ENCODE data around the gene RAB11A.

Gene RAB11A

DNA sequence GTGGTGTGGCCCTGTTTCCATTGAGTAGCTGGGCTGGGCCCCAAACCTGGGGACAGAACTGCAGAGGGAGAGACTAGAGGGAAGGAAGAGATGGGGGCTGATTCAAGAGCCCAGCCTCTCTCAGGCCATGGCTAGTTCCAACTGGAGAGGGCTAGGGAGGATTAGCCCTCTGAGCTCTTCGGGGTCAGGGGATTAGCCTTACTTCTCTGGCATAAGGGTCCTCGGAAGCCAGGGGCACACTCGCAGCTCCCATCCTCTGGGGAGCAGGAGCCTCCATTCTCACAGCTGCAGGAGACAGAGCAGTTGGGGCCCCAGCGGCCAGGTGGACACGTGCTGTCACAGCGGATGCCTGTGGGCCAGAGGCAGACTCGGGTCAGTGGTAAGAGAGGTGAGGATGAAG is 53.3 kb downstream of the RAB11A start:
- DNase-seq = no peak
- TF ChIP-seq, protein P1, sequence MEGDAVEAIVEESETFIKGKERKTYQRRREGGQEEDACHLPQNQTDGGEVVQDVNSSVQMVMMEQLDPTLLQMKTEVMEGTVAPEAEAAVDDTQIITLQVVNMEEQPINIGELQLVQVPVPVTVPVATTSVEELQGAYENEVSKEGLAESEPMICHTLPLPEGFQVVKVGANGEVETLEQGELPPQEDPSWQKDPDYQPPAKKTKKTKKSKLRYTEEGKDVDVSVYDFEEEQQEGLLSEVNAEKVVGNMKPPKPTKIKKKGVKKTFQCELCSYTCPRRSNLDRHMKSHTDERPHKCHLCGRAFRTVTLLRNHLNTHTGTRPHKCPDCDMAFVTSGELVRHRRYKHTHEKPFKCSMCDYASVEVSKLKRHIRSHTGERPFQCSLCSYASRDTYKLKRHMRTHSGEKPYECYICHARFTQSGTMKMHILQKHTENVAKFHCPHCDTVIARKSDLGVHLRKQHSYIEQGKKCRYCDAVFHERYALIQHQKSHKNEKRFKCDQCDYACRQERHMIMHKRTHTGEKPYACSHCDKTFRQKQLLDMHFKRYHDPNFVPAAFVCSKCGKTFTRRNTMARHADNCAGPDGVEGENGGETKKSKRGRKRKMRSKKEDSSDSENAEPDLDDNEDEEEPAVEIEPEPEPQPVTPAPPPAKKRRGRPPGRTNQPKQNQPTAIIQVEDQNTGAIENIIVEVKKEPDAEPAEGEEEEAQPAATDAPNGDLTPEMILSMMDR (IDR thresholded peaks at IDR 0.05) = no peak
- Mint-ChIP-seq H3K36me3 (ENCODE audit: low read depth) (no peaks in the 10 kb centered on the region), H3K27ac (no peak overlapping the region), H3K27me3 (ENCODE audit: low read depth, poor library complexity) (peaks cover 3% of the 10 kb centered on the region), H3K4me1 (peaks cover 1% of the 10 kb centered on the region), H3K9me3 (no peaks in the 10 kb centered on the region), H3K4me3 (no peak overlapping the region)

DNA sequence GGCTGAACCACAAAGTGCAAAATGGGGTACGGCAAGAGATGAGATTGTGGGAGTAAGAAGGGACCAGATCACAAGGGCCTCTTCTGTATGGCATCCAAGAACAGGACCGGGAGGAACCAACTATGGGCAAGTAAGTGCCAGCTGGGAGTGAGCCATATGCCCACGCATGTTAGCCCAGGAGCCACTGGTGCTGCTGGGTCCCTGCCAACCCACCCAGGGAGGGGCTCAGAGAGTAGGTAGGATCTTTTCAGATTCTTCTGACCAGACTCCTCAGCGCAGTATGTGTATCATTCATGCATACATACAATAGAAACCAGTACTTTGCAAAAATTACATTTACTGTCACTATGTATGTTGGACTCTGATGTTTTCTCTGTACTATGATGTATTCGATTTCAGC is 54.0 kb downstream of the RAB11A start:
- peaks cover 3% of the 10 kb centered on the region for H3K27me3 Mint-ChIP-seq (ENCODE audit: low read depth, poor library complexity)
- H3K4me3 Mint-ChIP-seq = no peak overlapping the region
- H3K9me3 Mint-ChIP-seq = no peaks in the 10 kb centered on the region
- H3K36me3 Mint-ChIP-seq (ENCODE audit: low read depth) = no peaks in the 10 kb centered on the region
- no peaks in the 10 kb centered on the region for H3K4me1 Mint-ChIP-seq
- TF ChIP-seq, protein P1 (IDR thresholded peaks at IDR 0.05) = no peak
- no peak for DNase-seq
- H3K27ac Mint-ChIP-seq = no peak overlapping the region

DNA sequence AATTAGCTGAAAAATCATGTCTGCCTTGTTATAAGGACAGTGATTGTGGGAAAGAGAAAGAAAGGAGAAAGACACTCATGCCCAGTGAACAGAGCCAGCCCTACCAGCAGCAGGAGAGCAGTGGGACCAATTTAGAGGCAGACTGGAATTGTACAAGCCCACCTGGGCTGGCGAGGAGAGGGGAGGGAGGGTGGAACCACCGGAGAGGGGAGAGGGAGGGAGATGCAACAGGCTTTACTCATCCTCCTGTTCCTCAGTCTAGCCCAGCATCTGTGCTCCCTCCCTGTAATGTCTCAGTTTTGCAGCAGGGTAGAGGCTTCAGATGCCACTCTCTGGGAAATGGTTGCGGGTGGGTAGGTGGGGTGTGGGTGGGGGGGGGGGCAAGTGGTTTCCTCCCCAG is 54.7 kb downstream of the RAB11A start:
- H3K4me3 Mint-ChIP-seq = no peak overlapping the region
- no peaks in the 10 kb centered on the region for H3K36me3 Mint-ChIP-seq (ENCODE audit: low read depth)
- no peaks in the 10 kb centered on the region for H3K9me3 Mint-ChIP-seq
- no peak for DNase-seq
- no peaks in the 10 kb centered on the region for H3K4me1 Mint-ChIP-seq
- TF ChIP-seq, protein P1 (IDR thresholded peaks at IDR 0.05) = no peak
- peaks cover 6% of the 10 kb centered on the region for H3K27me3 Mint-ChIP-seq (ENCODE audit: low read depth, poor library complexity)
- H3K27ac Mint-ChIP-seq = no peak overlapping the region

DNA sequence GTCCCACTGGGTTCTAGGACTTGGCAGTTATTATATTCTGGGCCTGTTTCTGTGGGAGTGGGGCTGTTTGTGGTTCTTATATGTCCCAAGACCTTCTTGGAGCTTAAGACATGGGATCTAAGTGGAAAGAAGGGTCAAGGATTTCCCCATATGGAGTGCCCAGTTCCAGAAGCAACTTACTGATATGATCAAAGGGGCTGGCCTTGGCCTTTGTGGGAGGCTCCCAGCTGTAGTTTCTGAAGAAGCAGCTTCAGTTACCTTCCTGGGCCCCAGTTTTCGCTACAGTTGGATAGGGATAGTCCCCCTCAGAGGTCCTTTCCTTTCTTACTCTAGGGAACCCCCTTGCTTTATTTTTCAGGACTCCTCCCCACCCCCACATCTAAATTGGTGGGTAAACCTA is 56.0 kb downstream of the RAB11A start:
- TF ChIP-seq, protein P1 (IDR thresholded peaks at IDR 0.05) = no peak
- no peaks in the 10 kb centered on the region for H3K4me1 Mint-ChIP-seq
- no peaks in the 10 kb centered on the region for H3K9me3 Mint-ChIP-seq
- peaks cover 6% of the 10 kb centered on the region for H3K27me3 Mint-ChIP-seq (ENCODE audit: low read depth, poor library complexity)
- no peaks in the 10 kb centered on the region for H3K36me3 Mint-ChIP-seq (ENCODE audit: low read depth)
- no peak overlapping the region for H3K27ac Mint-ChIP-seq
- no peak for DNase-seq
- no peak overlapping the region for H3K4me3 Mint-ChIP-seq

DNA sequence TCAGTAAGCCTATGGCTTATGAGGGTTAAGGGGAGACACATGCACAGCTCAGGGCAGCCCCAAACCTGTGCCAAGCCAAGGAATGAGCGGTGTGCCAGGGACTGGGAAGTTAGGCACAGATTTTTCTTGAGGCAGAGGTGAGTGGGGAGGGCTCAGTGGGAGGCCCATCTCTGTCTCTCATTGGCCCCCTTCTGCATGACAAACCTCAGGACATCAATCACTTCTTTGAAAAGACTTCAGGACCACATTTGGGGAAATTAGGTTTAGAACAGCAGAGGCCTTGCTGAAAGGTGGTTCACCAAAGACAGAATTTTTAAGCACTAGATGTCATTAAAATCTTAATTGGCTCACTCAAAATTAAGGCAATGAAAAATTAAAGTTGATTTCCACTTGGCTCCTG is 57.2 kb downstream of the RAB11A start:
- Mint-ChIP-seq H3K27me3 (ENCODE audit: low read depth, poor library complexity) (peaks cover 6% of the 10 kb centered on the region), H3K27ac (no peak overlapping the region), H3K4me3 (no peak overlapping the region), H3K4me1 (no peaks in the 10 kb centered on the region), H3K36me3 (ENCODE audit: low read depth) (no peaks in the 10 kb centered on the region), H3K9me3 (no peaks in the 10 kb centered on the region)
- no peak for DNase-seq
- TF ChIP-seq, protein P1 (IDR thresholded peaks at IDR 0.05) = no peak

DNA sequence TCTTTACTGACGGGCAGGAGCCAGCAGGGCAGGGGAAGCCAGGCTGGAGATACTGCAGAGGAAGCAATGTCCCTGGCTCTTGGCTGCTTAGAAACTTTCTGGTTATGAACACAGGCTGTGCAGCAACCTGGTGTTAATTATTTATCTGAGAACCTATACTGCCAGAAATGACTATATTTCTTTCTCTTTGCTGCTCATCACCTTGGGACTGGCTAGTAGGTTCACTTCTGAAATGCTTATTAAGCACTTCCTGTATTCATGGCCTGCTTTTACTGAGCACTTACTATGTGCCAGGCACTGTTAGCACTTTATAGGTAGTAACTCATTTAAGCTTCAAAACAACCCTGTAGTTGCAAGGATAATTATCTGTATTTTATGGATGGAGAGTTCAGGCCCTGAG is 57.6 kb downstream of the RAB11A start:
- H3K27me3 Mint-ChIP-seq (ENCODE audit: low read depth, poor library complexity) = peaks cover 5% of the 10 kb centered on the region
- no peak overlapping the region for H3K27ac Mint-ChIP-seq
- no peaks in the 10 kb centered on the region for H3K9me3 Mint-ChIP-seq
- H3K4me1 Mint-ChIP-seq = no peaks in the 10 kb centered on the region
- H3K36me3 Mint-ChIP-seq (ENCODE audit: low read depth) = no peaks in the 10 kb centered on the region
- TF ChIP-seq, protein P1 (IDR thresholded peaks at IDR 0.05) = no peak
- H3K4me3 Mint-ChIP-seq = no peak overlapping the region
- DNase-seq = no peak

Data from nephron progenitor cell (in vitro differentiated cells).